Measurements from ENCODE around the gene CARS1. TPM values are rescaled to one million over a fixed set of nuclear protein-coding genes. Genes with fewer than 3 reads are reported as not detected.

The CARS1 gene
- total RNA-seq, 1 donor from 2014 or later = 151 TPM

- peaks cover 2% of the 10 kb centered on the region for H3K27me3 Mint-ChIP-seq (ENCODE audit: unreplicated experiment)
- no peak overlapping the region for H3K4me3 Mint-ChIP-seq (ENCODE audit: unreplicated experiment)
- peaks cover 18% of the 10 kb centered on the region for H3K4me1 Mint-ChIP-seq (ENCODE audit: low read depth, unreplicated experiment)
- no peak for DNase-seq
- TF ChIP-seq, protein P1, sequence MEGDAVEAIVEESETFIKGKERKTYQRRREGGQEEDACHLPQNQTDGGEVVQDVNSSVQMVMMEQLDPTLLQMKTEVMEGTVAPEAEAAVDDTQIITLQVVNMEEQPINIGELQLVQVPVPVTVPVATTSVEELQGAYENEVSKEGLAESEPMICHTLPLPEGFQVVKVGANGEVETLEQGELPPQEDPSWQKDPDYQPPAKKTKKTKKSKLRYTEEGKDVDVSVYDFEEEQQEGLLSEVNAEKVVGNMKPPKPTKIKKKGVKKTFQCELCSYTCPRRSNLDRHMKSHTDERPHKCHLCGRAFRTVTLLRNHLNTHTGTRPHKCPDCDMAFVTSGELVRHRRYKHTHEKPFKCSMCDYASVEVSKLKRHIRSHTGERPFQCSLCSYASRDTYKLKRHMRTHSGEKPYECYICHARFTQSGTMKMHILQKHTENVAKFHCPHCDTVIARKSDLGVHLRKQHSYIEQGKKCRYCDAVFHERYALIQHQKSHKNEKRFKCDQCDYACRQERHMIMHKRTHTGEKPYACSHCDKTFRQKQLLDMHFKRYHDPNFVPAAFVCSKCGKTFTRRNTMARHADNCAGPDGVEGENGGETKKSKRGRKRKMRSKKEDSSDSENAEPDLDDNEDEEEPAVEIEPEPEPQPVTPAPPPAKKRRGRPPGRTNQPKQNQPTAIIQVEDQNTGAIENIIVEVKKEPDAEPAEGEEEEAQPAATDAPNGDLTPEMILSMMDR (IDR thresholded peaks at IDR 0.05; ENCODE audit: partially characterized antibody, unreplicated experiment) = no peak
- no peaks in the 10 kb centered on the region for H3K9me3 Mint-ChIP-seq (ENCODE audit: unreplicated experiment)
- H3K27ac Mint-ChIP-seq (ENCODE audit: unreplicated experiment) = no peak overlapping the region
- no peaks in the 10 kb centered on the region for H3K36me3 Mint-ChIP-seq (ENCODE audit: unreplicated experiment)
Measured at GRCh38 chr11:2951231-2952110, 105.8 kb downstream of the CARS1 start.

Other genes with a start within 250 kb of the CARS1 start
- 391 TPM for gene CDKN1C, start 171.6 kb downstream of the CARS1 start, total RNA-seq (ENCODE audit: unreplicated experiment)
- 1.2 TPM for gene PHLDA2, start 128.0 kb downstream of the CARS1 start, total RNA-seq (ENCODE audit: unreplicated experiment)
- 209 TPM for gene NAP1L4, start 65.1 kb downstream of the CARS1 start, total RNA-seq (ENCODE audit: unreplicated experiment)
- 115 TPM for gene OSBPL5, start 107.9 kb upstream of the CARS1 start, total RNA-seq (ENCODE audit: unreplicated experiment)
- not detected for gene MRGPRG, start 161.4 kb upstream of the CARS1 start, total RNA-seq (ENCODE audit: unreplicated experiment)
- 1.0 TPM for gene MRGPRE, start 175.0 kb upstream of the CARS1 start, total RNA-seq (ENCODE audit: unreplicated experiment)

Measured in glutamatergic neuron (in vitro differentiated cells).